WTC11 (cell line): ENCODE data around the gene PRKN. TPM values are rescaled to one million over a fixed set of nuclear protein-coding genes. Genes with fewer than 3 reads are reported as not detected.

Experiments
- ATAC-seq: fragments of 200-7000 bp; cut with Tn5 transposase; 2 replicates; pipeline ENCODE4 v1.10.0; 2021; ENCODE audit warnings: mild to moderate bottlenecking, moderate library complexity
- CTCF ChIA-PET: fragments of 300-600 bp; sonication (Branson Sonifier 250); formaldehyde crosslinking; loops from one replicate; lab custom pipeline; 2021; ENCODE audit warnings: antibody characterized with exemption; lab: Charles Lee
- POLR2A ChIA-PET: fragments of 350-600 bp; sonication (Branson Sonifier 250); formaldehyde crosslinking; loops from one replicate; lab custom pipeline; 2021; ENCODE audit warnings: antibody characterized with exemption; lab: Charles Lee
- DNase-seq: peaks from one replicate; pipeline ENCODE4 v3.0.0; 2021; ENCODE audit warnings: low spot score
- H3K27ac Mint-ChIP-seq: 2 replicates; pipeline ENCODE4 v1.8.0; 2021; ENCODE audit warnings: mixed read lengths
- H3K27me3 Mint-ChIP-seq: 2 replicates; pipeline ENCODE4 v1.8.0; 2021; ENCODE audit warnings: low read depth, mild to moderate bottlenecking, moderate library complexity, mixed read lengths
- H3K36me3 Mint-ChIP-seq: 2 replicates; pipeline ENCODE4 v1.8.0; 2021; ENCODE audit warnings: mixed read lengths
- H3K4me1 Mint-ChIP-seq: 2 replicates; pipeline ENCODE4 v1.8.0; 2022; ENCODE audit warnings: mixed read lengths
- H3K4me3 Mint-ChIP-seq: 2 replicates; pipeline ENCODE4 v1.8.0; 2021; ENCODE audit warnings: mild to moderate bottlenecking, moderate library complexity, mixed read lengths
- H3K9me3 Mint-ChIP-seq: 2 replicates; pipeline ENCODE4 v1.8.0; 2021; ENCODE audit warnings: mixed read lengths
- ATF2 ChIP-seq: sonication (generic); formaldehyde crosslinking; IDR thresholded peaks from 2 replicates; pipeline ENCODE4 v1.8.1; 2022; ENCODE audit warnings: low read depth, missing genetic modification reagents, borderline replicate concordance
- CBFB ChIP-seq: sonication (generic); formaldehyde crosslinking; IDR thresholded peaks from 2 replicates; pipeline ENCODE4 v1.8.1; 2022; ENCODE audit warnings: mild to moderate bottlenecking, low read depth, missing genetic modification reagents
- CREB1 ChIP-seq: sonication (generic); formaldehyde crosslinking; IDR thresholded peaks from 2 replicates; pipeline ENCODE4 v1.8.0; 2023; ENCODE audit warnings: mild to moderate bottlenecking, missing genetic modification reagents
- CTCF ChIP-seq: fragments of 200-600 bp; IDR thresholded peaks from 2 replicates; pipeline ENCODE4 v1.8.0; 2022; ENCODE audit warnings: antibody characterized with exemption
- FOXK1 ChIP-seq: sonication (generic); formaldehyde crosslinking; IDR thresholded peaks from 2 replicates; pipeline ENCODE4 v1.8.0; 2022; ENCODE audit warnings: mild to moderate bottlenecking, moderate library complexity, missing genetic modification reagents
- GABPB1 ChIP-seq: sonication (generic); formaldehyde crosslinking; IDR thresholded peaks from 2 replicates; pipeline ENCODE4 v1.8.1; 2023; ENCODE audit warnings: mild to moderate bottlenecking, missing genetic modification reagents
- GRHL2 ChIP-seq: fragments of 250-450 bp; sonication (Bioruptor Pico); IDR thresholded peaks from 2 replicates; pipeline ENCODE4 v1.8.0; 2022; ENCODE audit warnings: mild to moderate bottlenecking, moderate library complexity; ENCODE audit not compliant: insufficient replicate concordance, severe bottlenecking
- HMGXB4 ChIP-seq: sonication (generic); formaldehyde crosslinking; IDR thresholded peaks from 2 replicates; pipeline ENCODE4 v1.8.1; 2023; ENCODE audit warnings: mild to moderate bottlenecking, moderate library complexity, missing genetic modification reagents
- MXD4 ChIP-seq: fragments of 250-450 bp; sonication (Bioruptor Pico); IDR thresholded peaks from 2 replicates; pipeline ENCODE4 v1.8.0; 2021; ENCODE audit warnings: mild to moderate bottlenecking, moderate library complexity, borderline replicate concordance
- PRDM15 ChIP-seq: sonication (generic); formaldehyde crosslinking; IDR thresholded peaks from 2 replicates; pipeline ENCODE4 v1.8.0; 2022; ENCODE audit warnings: missing genetic modification reagents
- PRRX2 ChIP-seq: fragments of 250-450 bp; sonication (Bioruptor Pico); IDR thresholded peaks from 2 replicates; pipeline ENCODE4 v1.8.0; 2021; ENCODE audit warnings: mild to moderate bottlenecking
- SMAD3 ChIP-seq: sonication (generic); formaldehyde crosslinking; IDR thresholded peaks from 2 replicates; pipeline ENCODE4 v1.8.0; 2022; ENCODE audit warnings: missing genetic modification reagents, mild to moderate bottlenecking, borderline replicate concordance
- ZNF121 ChIP-seq: sonication (generic); formaldehyde crosslinking; IDR thresholded peaks from 2 replicates; pipeline ENCODE4 v1.8.0; 2023; ENCODE audit warnings: missing genetic modification reagents
- ZNF138 ChIP-seq: sonication (generic); formaldehyde crosslinking; conservative IDR thresholded peaks from 2 replicates; pipeline ENCODE4 v1.8.1; 2022; ENCODE audit warnings: mild to moderate bottlenecking, moderate library complexity, missing genetic modification reagents
- ZNF232 ChIP-seq: sonication (generic); formaldehyde crosslinking; IDR thresholded peaks from 2 replicates; pipeline ENCODE4 v1.8.0; 2022; ENCODE audit warnings: mild to moderate bottlenecking, missing genetic modification reagents
- ZSCAN18 ChIP-seq: fragments of 250-450 bp; sonication (Bioruptor Pico); IDR thresholded peaks from 2 replicates; pipeline ENCODE4 v2.1.2; 2022; ENCODE audit warnings: mild to moderate bottlenecking, moderate library complexity
- total RNA-seq: library from RNA; stranded (reverse); gene quantifications from 3 replicates; pipeline ENCODE4 v1.2.3, GENCODE V29; 2021
- TF ChIP-seq, protein P1 (sequence below): sonication (generic); formaldehyde crosslinking; IDR thresholded peaks from 2 replicates; pipeline ENCODE4 v1.8.0; 2023; ENCODE audit warnings: missing genetic modification reagents
- TF ChIP-seq, protein P2 (sequence below): sonication (generic); formaldehyde crosslinking; IDR thresholded peaks from 2 replicates; pipeline ENCODE4 v1.8.0; 2022; ENCODE audit warnings: mild to moderate bottlenecking, missing genetic modification reagents

Gene PRKN
- total RNA-seq, 1 experiment from 2014 or later = 0.59 TPM

GRCh38 chr6:162702446-162702845 is 25.1 kb downstream of the PRKN start (continued):
- TF ChIP-seq ATF2 (no peak), SMAD3 (CRISPR knock-in tag) (no peak), HMGXB4 (no peak), ZNF232 (CRISPR knock-in tag) (no peak), MXD4 (CRISPR knock-in tag) (no peak), PRRX2 (CRISPR knock-in tag) (no peak)
- TF ChIP-seq, all 79 proteins: peak for 0

GRCh38 chr6:162701551-162701950 is 26.0 kb downstream of the PRKN start:
- H3K27me3 Mint-ChIP-seq = no peaks in the 10 kb centered on the region
- H3K36me3 Mint-ChIP-seq = no peaks in the 10 kb centered on the region
- ChIA-PET POLR2A (no interaction called here), CTCF (no interaction called here)
- peaks cover 13% of the 10 kb centered on the region for H3K4me1 Mint-ChIP-seq
- TF ChIP-seq CTCF = no peak
- TF ChIP-seq HMGXB4 = no peak
- TF ChIP-seq FOXK1 = no peak
- TF ChIP-seq, protein P1, sequence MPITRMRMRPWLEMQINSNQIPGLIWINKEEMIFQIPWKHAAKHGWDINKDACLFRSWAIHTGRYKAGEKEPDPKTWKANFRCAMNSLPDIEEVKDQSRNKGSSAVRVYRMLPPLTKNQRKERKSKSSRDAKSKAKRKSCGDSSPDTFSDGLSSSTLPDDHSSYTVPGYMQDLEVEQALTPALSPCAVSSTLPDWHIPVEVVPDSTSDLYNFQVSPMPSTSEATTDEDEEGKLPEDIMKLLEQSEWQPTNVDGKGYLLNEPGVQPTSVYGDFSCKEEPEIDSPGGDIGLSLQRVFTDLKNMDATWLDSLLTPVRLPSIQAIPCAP = no peak
- no peak for TF ChIP-seq ZNF138 (CRISPR knock-in tag)
- no peak for TF ChIP-seq CBFB (CRISPR knock-in tag)
- H3K4me3 Mint-ChIP-seq = no peak overlapping the region
- 0 out of 2 replicates have a peak, but pooled peaks cover 5% of the 10 kb centered on the region for H3K9me3 Mint-ChIP-seq
- DNase-seq = no peak
- H3K27ac Mint-ChIP-seq = no peak overlapping the region
- no peak for ATAC-seq

GRCh38 chr6:162700966-162701365 is 26.6 kb downstream of the PRKN start:
- no peak overlapping the region for H3K4me3 Mint-ChIP-seq
- no peak for ATAC-seq
- peaks cover 10% of the 10 kb centered on the region for H3K4me1 Mint-ChIP-seq

More at GRCh38 chr6:162700966-162701365, 26.6 kb downstream of the PRKN start:
- ChIA-PET POLR2A (no interaction called here), CTCF (no interaction called here)
- TF ChIP-seq ZNF121 (CRISPR knock-in tag) = no peak
- TF ChIP-seq GRHL2 (CRISPR knock-in tag) = no peak
- no peak for TF ChIP-seq GABPB1 (CRISPR knock-in tag)
- TF ChIP-seq ZSCAN18 (CRISPR knock-in tag) = no peak
- TF ChIP-seq CREB1 (CRISPR knock-in tag) = no peak
- TF ChIP-seq, protein P2, sequence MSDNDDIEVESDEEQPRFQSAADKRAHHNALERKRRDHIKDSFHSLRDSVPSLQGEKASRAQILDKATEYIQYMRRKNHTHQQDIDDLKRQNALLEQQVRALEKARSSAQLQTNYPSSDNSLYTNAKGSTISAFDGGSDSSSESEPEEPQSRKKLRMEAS (CRISPR knock-in tag) = no peak
- TF ChIP-seq FOXK1 = no peak
- no peak for TF ChIP-seq PRDM15 (CRISPR knock-in tag)
- Mint-ChIP-seq H3K9me3 (0 out of 2 replicates have a peak, but pooled peaks cover 5% of the 10 kb centered on the region), H3K36me3 (no peaks in the 10 kb centered on the region), H3K27ac (no peak overlapping the region), H3K27me3 (no peaks in the 10 kb centered on the region)
- no peak for DNase-seq
